T-helper 22 cell (primary cell): ENCODE results near the gene RIPOR1.
A peak's percentile ranks its signal among the peaks of the same experiment; 100 is the strongest.
"Not testable (repeated sequence)": the region's sequence is repeated elsewhere in the genome, so short reads cannot be mapped to it uniquely, and the experiment has no call there.

Source experiments
- DNase-seq: peaks from one replicate; pipeline ENCODE4 v3.0.0-alpha.2; 2020; ENCODE audit warnings: low read depth

RIPOR1 gene

GRCh38 chr16:67517661-67518423 lies 10.8 kb upstream of the RIPOR1 start:
- no peak for DNase-seq

- no peak for DNase-seq
Measured at GRCh38 chr16:67518676-67519075, 10.0 kb upstream of the RIPOR1 start.

- DNase-seq, result no peak
Measured at GRCh38 chr16:67519242-67519641, 9.4 kb upstream of the RIPOR1 start.

GRCh38 chr16:67521095-67521804 lies 7.4 kb upstream of the RIPOR1 start:
- DNase-seq, result peak; percentile 91

GRCh38 chr16:67525176-67525860 lies 3.3 kb upstream of the RIPOR1 start:
- DNase-seq, result no peak

GRCh38 chr16:67526149-67526791 lies 2.4 kb upstream of the RIPOR1 start:
- DNase-seq, result no peak

GRCh38 chr16:67528870-67529581 lies 397 bp downstream of the RIPOR1 start:
- no peak for DNase-seq

GRCh38 chr16:67529582-67530012 lies 968 bp downstream of the RIPOR1 start:
- DNase-seq, result no peak

- no peak for DNase-seq
Measured at GRCh38 chr16:67530013-67530939, 1.6 kb downstream of the RIPOR1 start.

GRCh38 chr16:67531247-67531646 lies 2.6 kb downstream of the RIPOR1 start:
- no peak for DNase-seq

- no peak for DNase-seq
Measured at GRCh38 chr16:67533024-67533560, 4.5 kb downstream of the RIPOR1 start.

GRCh38 chr16:67533987-67534386 lies 5.4 kb downstream of the RIPOR1 start:
- DNase-seq, result not testable (repeated sequence)

GRCh38 chr16:67534431-67534830 lies 5.8 kb downstream of the RIPOR1 start:
- DNase-seq, result no peak

GRCh38 chr16:67535201-67535600 lies 6.6 kb downstream of the RIPOR1 start:
- no peak for DNase-seq

- DNase-seq, result peak; percentile 55
Measured at GRCh38 chr16:67537270-67537635, 8.6 kb downstream of the RIPOR1 start.

- peak; percentile 77 for DNase-seq
Measured at GRCh38 chr16:67537636-67538591, 9.3 kb downstream of the RIPOR1 start.

- no peak for DNase-seq
Measured at GRCh38 chr16:67538666-67539101, 10.1 kb downstream of the RIPOR1 start.

GRCh38 chr16:67539271-67539670 lies 10.6 kb downstream of the RIPOR1 start:
- no peak for DNase-seq
